Ovary (tissue), 3 donors: ENCODE measurements around the gene LRRC56.
A peak's percentile ranks its signal among the peaks of the same experiment; 100 is the strongest.

ENCODE experiments used
- CTCF ChIP-seq, 3 donors: fragments of 450-650 bp in 2 of 3; fragments of 200-600 bp in 1 of 3; IDR thresholded peaks; one replicate each; pipeline versions ENCODE4 v1.5.1 to v1.8.0; 2016 to 2022; ENCODE audit warnings: antibody characterized with exemption in 3 of 3, mild to moderate bottlenecking in 1 of 3
- EP300 ChIP-seq: sonication (generic); formaldehyde crosslinking; IDR thresholded peaks from one replicate; pipeline ENCODE4 v1.6.1; 2017; ENCODE audit warnings: antibody characterized with exemption
- POLR2A ChIP-seq: fragments of 450-650 bp; IDR thresholded peaks from one replicate; pipeline ENCODE4 v1.6.1; 2017; ENCODE audit warnings: antibody characterized with exemption, mild to moderate bottlenecking, moderate library complexity
- donor health status: DM: no; HTN: no; CAD: no.

DNA sequence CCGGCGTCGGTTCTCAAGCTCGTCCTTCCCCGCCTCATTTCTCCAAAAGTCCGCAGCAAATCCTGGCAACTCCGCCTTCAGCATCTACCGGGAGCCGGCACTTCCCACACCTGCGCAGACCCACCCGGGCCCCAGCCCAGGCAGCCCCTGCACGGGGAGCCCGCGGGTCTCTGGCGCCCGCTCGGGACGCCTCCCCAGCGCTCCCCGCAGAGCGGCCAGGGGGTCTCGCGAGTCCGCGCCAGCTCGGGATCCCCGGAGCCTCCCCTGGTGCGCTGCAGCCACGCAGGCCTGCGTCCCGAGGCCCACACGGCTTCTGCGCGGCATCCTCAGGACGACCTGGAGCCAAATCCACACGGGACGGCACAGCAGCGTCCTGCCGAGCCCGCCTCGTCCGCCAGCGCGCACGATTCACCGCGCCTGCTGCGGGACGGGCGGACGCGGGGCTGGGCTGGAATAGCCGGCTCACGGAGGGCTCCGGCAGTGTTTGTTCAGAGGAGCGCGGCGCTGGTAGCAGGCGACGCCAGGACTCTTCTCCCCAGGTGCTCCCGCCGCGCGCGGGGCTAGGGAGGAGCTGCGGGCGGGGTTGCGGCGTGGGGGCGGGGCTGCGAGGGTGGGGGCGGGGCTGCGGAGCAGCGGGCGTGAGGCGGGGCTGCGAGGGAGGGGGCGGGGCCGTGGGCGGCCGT lies 38.1 kb downstream of the LRRC56 start:
- TF ChIP-seq POLR2A, result peak; percentile 56
- TF ChIP-seq CTCF (IDR thresholded peaks at IDR 0.05), result no peak
- no peak for TF ChIP-seq EP300
